Stimulated activated CD4-positive, alpha-beta T cell treated with anti-CD3 and anti-CD28 coated beads, TNF-alpha, amount 100 ng/mL, for 4 hours (primary cell): ENCODE measurements around the gene TMEM209.
"Not testable (repeated sequence)": the region's sequence is repeated elsewhere in the genome, so short reads cannot be mapped to it uniquely, and the experiment has no call there.

Experiments used
- DNase-seq, 3 experiments: peaks; one replicate each; pipeline ENCODE4 v3.0.0-alpha.2; 2020; ENCODE audit warnings: low read depth in 3 of 3

Gene TMEM209

DNA sequence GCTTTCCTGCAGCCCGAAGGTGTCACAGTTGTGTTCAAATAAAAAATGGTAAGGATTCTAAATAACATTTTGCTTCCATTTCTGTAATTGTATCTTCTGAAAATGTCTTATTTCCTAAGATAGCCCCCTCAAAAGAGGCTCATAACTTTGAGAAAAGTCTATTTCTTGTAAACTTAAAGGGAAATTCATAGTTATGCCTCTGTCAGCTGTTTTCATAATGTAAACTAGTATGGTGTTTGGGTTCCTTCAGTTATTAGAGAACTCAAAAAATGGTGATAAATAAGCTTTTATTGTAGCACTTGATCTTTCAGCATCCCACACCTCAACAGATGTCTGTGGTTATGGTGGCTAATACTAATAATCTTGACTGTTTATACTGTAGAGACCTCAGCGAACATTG is 77.8 kb downstream of the TMEM209 start:
- DNase-seq: no peak

- DNase-seq: not testable (repeated sequence)
These were observed 78.4 kb downstream of the TMEM209 start for GRCh38 chr7:130126840-130127239.

- DNase-seq: no peak
These were observed 80.5 kb downstream of the TMEM209 start for GRCh38 chr7:130124711-130125110.

DNA sequence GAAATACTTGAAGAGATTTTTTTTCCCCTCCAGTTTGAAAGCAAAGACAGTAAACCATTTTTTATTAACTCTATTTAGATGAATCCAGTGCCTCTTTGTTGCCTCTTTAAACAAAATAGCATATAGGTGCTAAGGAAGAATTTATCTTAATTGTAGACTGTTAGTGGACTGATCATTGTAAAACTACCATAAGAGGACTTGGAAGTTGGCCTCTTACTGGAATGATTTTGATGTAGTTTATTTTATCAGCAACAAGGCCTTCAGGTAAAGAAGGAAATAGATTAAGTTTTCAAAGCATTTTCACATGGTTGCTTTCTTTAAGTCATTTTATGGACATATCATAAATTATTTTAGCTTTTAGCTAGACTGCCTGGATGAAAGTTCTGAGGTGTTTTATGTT is 81.7 kb downstream of the TMEM209 start:
- DNase-seq: no peak

DNA sequence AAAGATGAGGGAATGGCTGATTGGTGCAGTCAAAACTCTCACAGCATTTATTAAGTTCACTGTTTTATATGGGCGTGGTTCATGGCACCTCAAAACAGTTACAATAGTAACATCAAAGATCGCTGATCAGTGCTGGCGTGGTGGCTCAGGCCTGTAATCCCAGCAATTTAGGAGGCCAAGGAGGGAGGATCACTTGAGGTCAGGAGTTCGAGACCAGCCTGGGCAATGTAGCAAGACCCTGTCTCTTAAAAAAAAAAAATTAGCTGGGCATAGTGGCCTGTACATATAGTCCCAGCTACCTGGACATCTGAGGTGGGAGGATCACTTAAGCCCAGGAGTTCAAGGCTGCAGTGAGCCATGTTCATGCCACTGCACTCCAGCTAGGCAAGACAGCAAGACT is 86.4 kb downstream of the TMEM209 start:
- DNase-seq: no peak

DNA sequence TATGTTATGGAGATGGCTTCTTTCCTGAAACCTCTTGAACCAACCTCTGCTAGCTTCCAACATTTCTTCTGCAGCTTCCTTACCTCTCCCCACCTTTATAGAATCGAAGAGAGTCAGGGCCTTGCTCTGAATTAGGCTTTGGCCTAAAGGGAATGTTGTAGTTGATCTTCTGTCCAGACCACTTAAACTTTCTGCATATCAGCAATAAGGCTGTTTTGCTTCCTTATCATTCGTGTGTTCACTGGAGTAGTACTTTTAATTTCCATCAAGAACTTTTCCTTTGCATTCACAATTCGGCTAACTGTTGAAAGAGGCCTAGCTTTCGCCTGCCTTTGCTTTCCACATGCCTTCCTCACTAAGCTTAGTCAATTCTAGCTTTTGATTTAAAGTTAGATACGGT is 86.9 kb downstream of the TMEM209 start:
- no peak for DNase-seq

GRCh38 chr7:130114776-130115175 is 90.4 kb downstream of the TMEM209 start:
- no peak for DNase-seq
